ENCODE data around the gene KLHL33.

Gene KLHL33

DNA sequence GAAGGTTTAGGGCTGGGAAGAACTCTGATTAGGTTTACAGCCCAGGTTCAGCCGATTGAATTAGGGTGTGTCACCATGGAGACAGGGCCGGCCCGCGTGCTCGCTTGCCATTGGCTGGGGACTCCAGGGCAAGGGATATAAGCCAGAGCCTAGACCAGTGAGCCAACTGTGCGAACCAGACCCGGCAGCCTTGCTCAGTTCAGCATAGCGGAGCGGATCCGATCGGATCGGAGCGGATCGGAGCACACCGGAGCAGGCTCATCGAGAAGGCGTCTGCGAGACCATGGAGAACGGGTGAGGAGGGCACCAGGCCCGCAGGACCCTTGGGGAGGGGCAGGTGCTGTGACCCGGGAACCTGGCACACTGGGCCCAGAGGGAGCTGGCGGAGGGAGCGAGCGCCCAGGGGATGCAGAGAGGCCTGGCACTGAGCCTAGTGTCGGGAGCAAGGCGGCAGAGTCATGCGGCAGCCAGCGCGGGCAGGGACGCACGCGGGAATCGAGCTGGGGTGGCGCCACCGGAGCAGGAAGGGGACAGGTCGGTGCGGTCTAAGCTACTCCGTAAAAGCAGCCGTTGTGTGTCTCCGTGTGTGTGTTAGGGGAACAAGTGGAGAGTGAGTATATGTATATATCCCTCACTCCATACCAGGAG is 33.4 kb upstream of the KLHL33 start, which contains the start of gene PNP (continued):
- TF ChIP-seq KLF17 (tag by site-specific recombination; IDR thresholded peaks at IDR 0.05), result peak; percentile 90
- no peak for TF ChIP-seq MYNN (tag by site-specific recombination; IDR thresholded peaks at IDR 0.05; ENCODE audit: borderline replicate concordance)
- 0 out of 2 replicates have a peak, but pooled peaks have one; percentile 59 for TF ChIP-seq INSM2 (tag by site-specific recombination; IDR thresholded peaks at IDR 0.05)
- peak; percentile 79 for TF ChIP-seq ZNF423 (tag by site-specific recombination; IDR thresholded peaks at IDR 0.05)
- no peak for TF ChIP-seq ZNF561 (tag by site-specific recombination; IDR thresholded peaks at IDR 0.05; ENCODE audit: borderline replicate concordance)
- TF ChIP-seq ZNF157 (tag by site-specific recombination; IDR thresholded peaks at IDR 0.05), result no peak
- peak; percentile 54 for TF ChIP-seq SP2 (tag by site-specific recombination; IDR thresholded peaks at IDR 0.05)
- TF ChIP-seq, protein P1, sequence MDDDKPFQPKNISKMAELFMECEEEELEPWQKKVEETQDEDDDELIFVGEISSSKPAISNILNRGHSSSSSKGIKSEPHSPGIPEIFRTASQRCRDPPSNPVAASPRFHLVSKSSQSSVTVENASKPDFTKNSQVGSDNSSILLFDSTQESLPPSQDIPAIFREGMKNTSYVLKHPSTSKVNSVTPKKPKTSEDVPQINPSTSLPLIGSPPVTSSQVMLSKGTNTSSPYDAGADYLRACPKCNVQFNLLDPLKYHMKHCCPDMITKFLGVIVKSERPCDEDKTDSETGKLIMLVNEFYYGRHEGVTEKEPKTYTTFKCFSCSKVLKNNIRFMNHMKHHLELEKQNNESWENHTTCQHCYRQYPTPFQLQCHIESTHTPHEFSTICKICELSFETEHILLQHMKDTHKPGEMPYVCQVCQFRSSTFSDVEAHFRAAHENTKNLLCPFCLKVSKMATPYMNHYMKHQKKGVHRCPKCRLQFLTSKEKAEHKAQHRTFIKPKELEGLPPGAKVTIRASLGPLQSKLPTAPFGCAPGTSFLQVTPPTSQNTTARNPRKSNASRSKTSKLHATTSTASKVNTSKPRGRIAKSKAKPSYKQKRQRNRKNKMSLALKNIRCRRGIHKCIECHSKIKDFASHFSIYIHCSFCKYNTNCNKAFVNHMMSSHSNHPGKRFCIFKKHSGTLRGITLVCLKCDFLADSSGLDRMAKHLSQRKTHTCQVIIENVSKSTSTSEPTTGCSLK (tag by site-specific recombination; IDR thresholded peaks at IDR 0.05), result no peak
- TF ChIP-seq ZNF704 (tag by site-specific recombination; IDR thresholded peaks at IDR 0.05), result no peak
- TF ChIP-seq ZNF398 (tag by site-specific recombination; IDR thresholded peaks at IDR 0.05), result peak; percentile 65
- TF ChIP-seq ZNF23 (tag by site-specific recombination; IDR thresholded peaks at IDR 0.05; ENCODE audit: borderline replicate concordance), result no peak
- no peak; the same call in 1 of the 2 replicates for TF ChIP-seq ZNF549 (tag by site-specific recombination; IDR thresholded peaks at IDR 0.05)
- peak; percentile 83; the same call in 1 of the 2 replicates for TF ChIP-seq ZNF837 (tag by site-specific recombination; IDR thresholded peaks at IDR 0.05)
- no peak for TF ChIP-seq ZBTB21 (tag by site-specific recombination; IDR thresholded peaks at IDR 0.05)
- TF ChIP-seq ELK4 (IDR thresholded peaks at IDR 0.05; ENCODE audit: borderline replicate concordance, low read depth, low read length), result no peak
- TF ChIP-seq ZNF513 (tag by site-specific recombination; IDR thresholded peaks at IDR 0.05), result no peak
- TF ChIP-seq, protein P2, sequence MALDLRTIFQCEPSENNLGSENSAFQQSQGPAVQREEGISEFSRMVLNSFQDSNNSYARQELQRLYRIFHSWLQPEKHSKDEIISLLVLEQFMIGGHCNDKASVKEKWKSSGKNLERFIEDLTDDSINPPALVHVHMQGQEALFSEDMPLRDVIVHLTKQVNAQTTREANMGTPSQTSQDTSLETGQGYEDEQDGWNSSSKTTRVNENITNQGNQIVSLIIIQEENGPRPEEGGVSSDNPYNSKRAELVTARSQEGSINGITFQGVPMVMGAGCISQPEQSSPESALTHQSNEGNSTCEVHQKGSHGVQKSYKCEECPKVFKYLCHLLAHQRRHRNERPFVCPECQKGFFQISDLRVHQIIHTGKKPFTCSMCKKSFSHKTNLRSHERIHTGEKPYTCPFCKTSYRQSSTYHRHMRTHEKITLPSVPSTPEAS (tag by site-specific recombination; IDR thresholded peaks at IDR 0.05), result peak; percentile 64
- no peak for TF ChIP-seq ZNF776 (tag by site-specific recombination; IDR thresholded peaks at IDR 0.05; ENCODE audit: borderline replicate concordance)
- TF ChIP-seq HOXC10 (CRISPR knock-in tag; IDR thresholded peaks at IDR 0.05), result no peak
- TF ChIP-seq ZNF114 (tag by site-specific recombination; IDR thresholded peaks at IDR 0.05), result no peak
- TF ChIP-seq, protein P3, sequence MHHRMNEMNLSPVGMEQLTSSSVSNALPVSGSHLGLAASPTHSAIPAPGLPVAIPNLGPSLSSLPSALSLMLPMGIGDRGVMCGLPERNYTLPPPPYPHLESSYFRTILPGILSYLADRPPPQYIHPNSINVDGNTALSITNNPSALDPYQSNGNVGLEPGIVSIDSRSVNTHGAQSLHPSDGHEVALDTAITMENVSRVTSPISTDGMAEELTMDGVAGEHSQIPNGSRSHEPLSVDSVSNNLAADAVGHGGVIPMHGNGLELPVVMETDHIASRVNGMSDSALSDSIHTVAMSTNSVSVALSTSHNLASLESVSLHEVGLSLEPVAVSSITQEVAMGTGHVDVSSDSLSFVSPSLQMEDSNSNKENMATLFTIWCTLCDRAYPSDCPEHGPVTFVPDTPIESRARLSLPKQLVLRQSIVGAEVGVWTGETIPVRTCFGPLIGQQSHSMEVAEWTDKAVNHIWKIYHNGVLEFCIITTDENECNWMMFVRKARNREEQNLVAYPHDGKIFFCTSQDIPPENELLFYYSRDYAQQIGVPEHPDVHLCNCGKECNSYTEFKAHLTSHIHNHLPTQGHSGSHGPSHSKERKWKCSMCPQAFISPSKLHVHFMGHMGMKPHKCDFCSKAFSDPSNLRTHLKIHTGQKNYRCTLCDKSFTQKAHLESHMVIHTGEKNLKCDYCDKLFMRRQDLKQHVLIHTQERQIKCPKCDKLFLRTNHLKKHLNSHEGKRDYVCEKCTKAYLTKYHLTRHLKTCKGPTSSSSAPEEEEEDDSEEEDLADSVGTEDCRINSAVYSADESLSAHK (tag by site-specific recombination; IDR thresholded peaks at IDR 0.05), result no peak
- TF ChIP-seq, protein P4, sequence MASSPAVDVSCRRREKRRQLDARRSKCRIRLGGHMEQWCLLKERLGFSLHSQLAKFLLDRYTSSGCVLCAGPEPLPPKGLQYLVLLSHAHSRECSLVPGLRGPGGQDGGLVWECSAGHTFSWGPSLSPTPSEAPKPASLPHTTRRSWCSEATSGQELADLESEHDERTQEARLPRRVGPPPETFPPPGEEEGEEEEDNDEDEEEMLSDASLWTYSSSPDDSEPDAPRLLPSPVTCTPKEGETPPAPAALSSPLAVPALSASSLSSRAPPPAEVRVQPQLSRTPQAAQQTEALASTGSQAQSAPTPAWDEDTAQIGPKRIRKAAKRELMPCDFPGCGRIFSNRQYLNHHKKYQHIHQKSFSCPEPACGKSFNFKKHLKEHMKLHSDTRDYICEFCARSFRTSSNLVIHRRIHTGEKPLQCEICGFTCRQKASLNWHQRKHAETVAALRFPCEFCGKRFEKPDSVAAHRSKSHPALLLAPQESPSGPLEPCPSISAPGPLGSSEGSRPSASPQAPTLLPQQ (tag by site-specific recombination; IDR thresholded peaks at IDR 0.05), result peak; percentile 95
